Muscle of back (tissue), 13 donors: ENCODE data around the gene LPAR2. TPM values are rescaled to one million over a fixed set of nuclear protein-coding genes. Genes with fewer than 3 reads are reported as not detected.
"Not testable (repeated sequence)": the region's sequence is repeated elsewhere in the genome, so short reads cannot be mapped to it uniquely, and the experiment has no call there.

ENCODE experiments used
- DNase-seq, 3 donors: peaks; one replicate each; pipeline versions ENCODE4 v3.0.0 to v3.0.0-alpha.2; 2013
- long read RNA-seq, 9 donors: transcript quantifications; one replicate each; lab custom pipeline, GENCODE V29; 2026
- polyA plus RNA-seq, 10 donors: library from polyadenylated mRNA; unstranded; fragments of 120-200 nt; gene quantifications; one replicate each; pipeline ENCODE4 v1.2.1, GENCODE V29; 2013; ENCODE audit not compliant: insufficient read length in 10 of 10

The LPAR2 gene
- 10 to 100 TPM in 1 of 10 donors, 1 to 10 TPM in 9; 2.8 to 11.6 (median 4.6) TPM for polyA plus RNA-seq
- long read RNA-seq, donor 1 = 0 reads
- long read RNA-seq, donor 2 = 0 reads
- long read RNA-seq, donor 3 = 0 reads
- long read RNA-seq, donor 4 = 0 reads
- long read RNA-seq, donor 5, partial matches to known transcripts = 0 of 1 reads
- long read RNA-seq, donor 5, other reads (novel, unspliced or antisense) = 0 of 1 reads
- long read RNA-seq, donor 6 = 0 reads
- long read RNA-seq, donor 7 = 0 reads
- long read RNA-seq, donor 8, partial matches to known transcripts = 0 of 1 reads
- long read RNA-seq, donor 8, other reads (novel, unspliced or antisense) = 0 of 1 reads
- long read RNA-seq, donor 9 = 0 reads

- peak in 1 of 3 donors; percentile 67 for DNase-seq
These were observed at the start of gene LPAR2 for GRCh38 chr19:19627621-19628500. LPAR2 (minus strand) TSS chr19:19628220; CDS start chr19:19627275, 945 bp downstream.

GRCh38 chr19:19677579-19677978, 49.6 kb upstream of the LPAR2 start:
- DNase-seq = no peak

- DNase-seq = no peak
These were observed 46.3 kb upstream of the LPAR2 start for GRCh38 chr19:19674315-19674714.

- no peak for DNase-seq
These were observed 44.8 kb upstream of the LPAR2 start for GRCh38 chr19:19672816-19673215.

GRCh38 chr19:19670070-19670551, 42.1 kb upstream of the LPAR2 start:
- DNase-seq = no peak

- peak; percentile 88 to 96 (median 92) for DNase-seq
These were observed 40.4 kb upstream of the LPAR2 start, which contains the start of gene ZNF101 for GRCh38 chr19:19668230-19669012. ZNF101 (plus strand) TSS chr19:19668839; CDS start chr19:19668964, 125 bp downstream.

- not testable (repeated sequence) for DNase-seq
These were observed 37.5 kb upstream of the LPAR2 start for GRCh38 chr19:19665420-19665948.

GRCh38 chr19:19663256-19664120, 35.5 kb upstream of the LPAR2 start, which contains the start of gene ATP13A1:
ATP13A1 (minus strand) TSS chr19:19663676; CDS start chr19:19663666, 10 bp downstream.
- DNase-seq = peak; percentile 95 to 99 (median 98)

GRCh38 chr19:19662871-19663255, 34.8 kb upstream of the LPAR2 start:
- no peak for DNase-seq

GRCh38 chr19:19662344-19662743, 34.3 kb upstream of the LPAR2 start:
- no peak for DNase-seq

GRCh38 chr19:19661675-19662251, 33.7 kb upstream of the LPAR2 start:
- DNase-seq = no peak

GRCh38 chr19:19661141-19661674, 33.2 kb upstream of the LPAR2 start:
- DNase-seq = no peak

- DNase-seq = no peak
These were observed 31.7 kb upstream of the LPAR2 start for GRCh38 chr19:19659646-19660245.

- no peak for DNase-seq
These were observed 29.4 kb upstream of the LPAR2 start for GRCh38 chr19:19657397-19657783.

GRCh38 chr19:19656451-19657396, 28.7 kb upstream of the LPAR2 start:
- DNase-seq = no peak

- DNase-seq = no peak
These were observed 27.8 kb upstream of the LPAR2 start for GRCh38 chr19:19655641-19656343.

GRCh38 chr19:19655051-19655594, 27.1 kb upstream of the LPAR2 start:
- DNase-seq = no peak
